Tibial nerve (tissue), 4 donors: ENCODE data around the gene PPP6R1. TPM values are rescaled to one million over a fixed set of nuclear protein-coding genes. Genes with fewer than 3 reads are reported as not detected.
A peak's percentile ranks its signal among the peaks of the same experiment; 100 is the strongest.

ENCODE experiments used
- DNase-seq, 2 donors: peaks; one replicate each; pipeline ENCODE4 v3.0.0-alpha.2; 2019; ENCODE audit warnings: low spot score in 2 of 2
- H3K27ac ChIP-seq, 4 donors: fragments of 200-600 bp; sonication (generic) in 3 of 4; one replicate each; pipeline ENCODE4 v1.5.1; 2017 to 2019; ENCODE audit warnings: mild to moderate bottlenecking in 1 of 4
- H3K27me3 ChIP-seq, 2 donors: fragments of 200-600 bp; sonication (generic) in 1 of 2; one replicate each; pipeline versions ENCODE4 v1.5.1 to v1.6.0; 2017 to 2019
- H3K36me3 ChIP-seq, 3 donors: fragments of 200-600 bp; sonication (generic); one replicate each; pipeline ENCODE4 v1.5.1; 2018 to 2019
- H3K4me1 ChIP-seq, 4 donors: fragments of 200-600 bp; sonication (generic) in 3 of 4; one replicate each; pipeline ENCODE4 v1.5.1; 2017 to 2019
- H3K4me3 ChIP-seq, 4 donors: fragments of 200-600 bp; sonication (generic) in 3 of 4; one replicate each; pipeline ENCODE4 v1.5.1; 2017 to 2019; ENCODE audit warnings: mild to moderate bottlenecking in 1 of 4, moderate library complexity in 1 of 4
- H3K9me3 ChIP-seq, 4 donors: fragments of 200-600 bp; sonication (generic) in 3 of 4; one replicate each; pipeline ENCODE4 v1.5.1; 2017 to 2019
- CTCF ChIP-seq, 5 experiments: fragments of 200-600 bp in 3 of 5; fragments of 450-650 bp in 2 of 5; sonication (generic) in 3 of 5; IDR thresholded peaks; one replicate each; pipeline ENCODE4 v1.5.1; 2016 to 2019; ENCODE audit warnings: antibody characterized with exemption in 5 of 5, mild to moderate bottlenecking in 3 of 5, moderate library complexity in 2 of 5
- EP300 ChIP-seq, 2 donors: sonication (generic); formaldehyde crosslinking; IDR thresholded peaks; one replicate each; pipeline ENCODE4 v1.6.1; 2017; ENCODE audit warnings: antibody characterized with exemption in 2 of 2, mild to moderate bottlenecking in 1 of 2
- POLR2A ChIP-seq, 2 donors: fragments of 450-650 bp; IDR thresholded peaks; one replicate each; pipeline ENCODE4 v1.6.1; 2017; ENCODE audit warnings: antibody characterized with exemption in 2 of 2, mild to moderate bottlenecking in 2 of 2, moderate library complexity in 2 of 2
- WGBS, 2 donors: methylation state at CpG; one replicate each; pipeline ENCODE4 v1.1.5; 2018; 5-methylcytosine and 5-hydroxymethylcytosine counted together
- total RNA-seq, 4 donors: library from RNA; depleted of rRNA; stranded (reverse); fragments of >200 nt; gene quantifications; one replicate each; pipeline ENCODE4 v1.1.0, GENCODE V29; 2016

Gene PPP6R1
- total RNA-seq, 4 donors from 2014 or later, result 35.4 to 56.7 (median 40.7) TPM

DNA sequence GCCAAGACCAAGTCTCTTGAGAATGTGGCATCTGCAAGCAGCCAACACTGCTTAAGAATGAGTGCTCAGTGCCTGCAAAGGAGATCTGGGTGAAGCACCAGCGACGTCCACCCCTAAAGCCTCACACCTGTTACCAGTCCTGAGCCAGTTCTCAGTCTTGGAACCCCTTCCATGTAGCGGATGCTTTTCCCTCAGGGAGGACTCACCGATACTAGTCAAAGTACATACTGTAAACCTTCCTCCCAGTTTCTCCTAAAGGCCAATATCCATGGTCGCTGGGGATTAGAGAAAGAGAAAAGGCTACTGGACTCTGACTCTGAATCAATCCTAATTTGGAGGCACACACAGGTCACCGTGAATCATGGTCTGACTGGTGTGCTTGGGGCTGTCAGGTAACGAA lies 45.3 kb downstream of the PPP6R1 start:
- TF ChIP-seq CTCF (IDR thresholded peaks at IDR 0.05) (no peak), POLR2A (IDR thresholded peaks at IDR 0.05) (no peak), EP300 (IDR thresholded peaks at IDR 0.05) (no peak)
- Histone ChIP-seq H3K36me3 (no peaks in the 10 kb centered on the region), H3K27me3 (peaks cover 0 to 10% of the 10 kb centered on the region in 2 donors), H3K4me1 (peaks cover 0 to 14% (median 8%) of the 10 kb centered on the region in 4 donors), H3K4me3 (no peak overlapping the region), H3K27ac (no peak overlapping the region), H3K9me3 (peaks cover 0 to 23% (median 0%) of the 10 kb centered on the region in 4 donors)
- 83 to 85% methylated on average over 7 of the region's 7 CpGs for WGBS, 2 donors
- no peak for DNase-seq

- peaks cover 0 to 14% (median 8%) of the 10 kb centered on the region in 4 donors for H3K4me1 ChIP-seq
- 73 to 76% methylated on average over 3 of the region's 3 CpGs for WGBS, 2 donors
- H3K36me3 ChIP-seq, result no peaks in the 10 kb centered on the region
- peaks cover 0 to 23% (median 0%) of the 10 kb centered on the region in 4 donors for H3K9me3 ChIP-seq
- no peak overlapping the region for H3K27ac ChIP-seq
- no peak for DNase-seq
- H3K27me3 ChIP-seq, result peaks cover 0 to 10% of the 10 kb centered on the region in 2 donors
- TF ChIP-seq POLR2A (IDR thresholded peaks at IDR 0.05) (no peak), EP300 (IDR thresholded peaks at IDR 0.05) (no peak), CTCF (IDR thresholded peaks at IDR 0.05) (no peak)
- H3K4me3 ChIP-seq, result no peak overlapping the region
Observed at GRCh38 chr19:55212447-55212846, 46.4 kb downstream of the PPP6R1 start.

GRCh38 chr19:55209693-55210472 lies 48.9 kb downstream of the PPP6R1 start:
- peaks cover 0 to 10% (median 7%) of the 10 kb centered on the region in 4 donors for H3K4me1 ChIP-seq
- 54 to 62% methylated on average over 17 of the region's 17 CpGs for WGBS, 2 donors
- H3K36me3 ChIP-seq, result no peaks in the 10 kb centered on the region
- no peak overlapping the region for H3K4me3 ChIP-seq
- no peak for TF ChIP-seq POLR2A (IDR thresholded peaks at IDR 0.05)
- TF ChIP-seq CTCF (IDR thresholded peaks at IDR 0.05), result no peak
- peaks cover 0 to 13% of the 10 kb centered on the region in 2 donors for H3K27me3 ChIP-seq
- H3K9me3 ChIP-seq, result peaks cover 0 to 23% (median 0%) of the 10 kb centered on the region in 4 donors
- H3K27ac ChIP-seq, result peak overlapping the region in 1 of 4 donors; percentile 38
- no peak for DNase-seq

- Histone ChIP-seq H3K36me3 (no peaks in the 10 kb centered on the region), H3K9me3 (peaks cover 0 to 23% (median 0%) of the 10 kb centered on the region in 4 donors), H3K27ac (peak within 1 kb of the TSS in 1 of 4 donors; percentile 68), H3K27me3 (peaks cover 0 to 17% of the 10 kb centered on the region in 2 donors), H3K4me3 (peak within 1 kb of the TSS in 1 of 4 donors; percentile 3), H3K4me1 (peaks cover 0 to 10% (median 7%) of the 10 kb centered on the region in 4 donors)
- DNase-seq, result no peak
- TF ChIP-seq EP300 (IDR thresholded peaks at IDR 0.05) (no peak), CTCF (IDR thresholded peaks at IDR 0.05) (no peak), POLR2A (IDR thresholded peaks at IDR 0.05) (no peak)
- WGBS, 2 donors, result 50 to 72% methylated on average over 7 to 17 of the region's 18 CpGs
Observed at GRCh38 chr19:55208880-55209692, 49.7 kb downstream of the PPP6R1 start, which contains the start of gene PTPRH. Gene PTPRH, minus strand, starts transcription at chr19:55209501. Its CDS starts 68 bp downstream, at chr19:55209433.
